Subcutaneous abdominal adipose tissue (tissue), 5 donors: Measurements from ENCODE around the gene FOXO3B.
A peak's percentile ranks its signal among the peaks of the same experiment; 100 is the strongest.
"Not testable (repeated sequence)": the region's sequence is repeated elsewhere in the genome, so short reads cannot be mapped to it uniquely, and the experiment has no call there.

ENCODE experiments used
- H3K27ac ChIP-seq: one replicate; pipeline ENCODE4 v1.7.0; 2013; ENCODE audit warnings: low read depth, mild to moderate bottlenecking, inconsistent platforms, low read length, moderate library complexity
- H3K27me3 ChIP-seq, 5 donors: one replicate each; pipeline ENCODE4 v1.7.0; 2013; ENCODE audit warnings: low read length in 5 of 5, inconsistent platforms in 1 of 5; ENCODE audit not compliant: control insufficient read depth in 5 of 5, insufficient read depth in 4 of 5
- H3K36me3 ChIP-seq, 5 donors: one replicate each; pipeline ENCODE4 v1.7.0; 2013; ENCODE audit warnings: low read length in 5 of 5; ENCODE audit not compliant: control insufficient read depth in 5 of 5, insufficient read depth in 5 of 5
- H3K4me1 ChIP-seq, 5 donors: one replicate each; pipeline ENCODE4 v1.7.0; 2013; ENCODE audit warnings: low read length in 5 of 5, mild to moderate bottlenecking in 3 of 5, moderate library complexity in 1 of 5; ENCODE audit not compliant: control insufficient read depth in 5 of 5, insufficient read depth in 5 of 5
- H3K4me3 ChIP-seq, 5 donors: one replicate each; pipeline ENCODE4 v1.7.0; 2013; ENCODE audit warnings: low read length in 5 of 5, low read depth in 1 of 5
- H3K9ac ChIP-seq, 5 donors: one replicate each; pipeline ENCODE4 v1.7.0; 2013; ENCODE audit warnings: low read length in 5 of 5, mild to moderate bottlenecking in 4 of 5, moderate library complexity in 3 of 5
- H3K9me3 ChIP-seq, 5 donors: one replicate each; pipeline ENCODE4 v1.7.0; 2013; ENCODE audit warnings: low read length in 5 of 5; ENCODE audit not compliant: control insufficient read depth in 5 of 5
- donor health status: healthy.
- donor health status: healthy.
- donor health status: healthy.
- donor health status: healthy.
- donor health status: healthy.

The FOXO3B gene

GRCh38 chr17:18698473-18699103 lies 16.5 kb upstream of the FOXO3B start:
- H3K9me3 ChIP-seq, H3K36me3 ChIP-seq, H3K27ac ChIP-seq, H3K4me1 ChIP-seq, H3K27me3 ChIP-seq: not testable (repeated sequence)
- Histone ChIP-seq H3K4me3 (peak overlapping the region; percentile 59 to 79 (median 67)), H3K9ac (peak overlapping the region in 4 of 5 donors; percentile 51 to 81 (median 59))

DNA sequence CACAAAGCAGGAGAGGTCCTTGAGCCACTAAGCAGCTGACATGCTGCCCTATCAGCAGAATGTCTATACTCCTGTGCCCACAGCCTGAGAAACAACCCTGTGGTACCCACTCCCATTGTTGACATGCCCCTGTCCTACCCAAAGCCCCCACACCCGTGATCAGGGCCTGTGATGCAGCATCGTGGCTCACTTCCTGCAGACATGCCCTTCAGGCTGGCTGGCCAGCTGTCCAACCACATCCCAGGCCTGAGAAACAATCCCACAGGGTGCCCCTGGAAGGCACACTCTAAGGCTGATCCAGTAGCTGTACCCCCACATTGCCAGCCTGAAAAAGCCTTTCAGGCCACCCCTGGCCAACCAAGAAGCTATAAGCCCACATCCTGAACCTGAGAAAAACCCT lies 13.0 kb upstream of the FOXO3B start:
- H3K27me3 ChIP-seq, H3K27ac ChIP-seq, H3K9me3 ChIP-seq, H3K9ac ChIP-seq, H3K4me3 ChIP-seq, H3K4me1 ChIP-seq, H3K36me3 ChIP-seq: not testable (repeated sequence)

GRCh38 chr17:18682668-18683067 lies 554 bp upstream of the FOXO3B start:
- H3K4me1 ChIP-seq, H3K27me3 ChIP-seq, H3K36me3 ChIP-seq, H3K27ac ChIP-seq, H3K9ac ChIP-seq, H3K9me3 ChIP-seq: not testable (repeated sequence)
- H3K4me3 ChIP-seq = peak overlapping the region in 4 of 5 donors; percentile 38 to 71 (median 60)

DNA sequence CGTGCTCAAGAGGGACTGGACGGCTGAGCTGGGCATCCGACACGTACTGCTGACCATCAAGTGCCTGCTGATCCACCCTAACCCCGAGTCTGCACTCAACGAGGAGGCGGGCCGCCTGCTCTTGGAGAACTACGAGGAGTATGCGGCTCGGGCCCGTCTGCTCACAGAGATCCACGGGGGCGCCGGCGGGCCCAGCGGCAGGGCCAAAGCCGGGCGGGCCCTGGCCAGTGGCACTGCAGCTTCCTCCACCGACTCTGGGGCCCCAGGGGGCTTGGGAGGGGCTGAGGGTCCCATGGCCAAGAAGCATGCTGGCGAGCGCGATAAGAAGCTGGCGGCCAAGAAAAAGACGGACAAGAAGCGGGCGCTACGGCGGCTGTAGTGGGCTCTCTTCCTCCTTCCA lies 4.7 kb downstream of the FOXO3B start:
- not testable (repeated sequence) for H3K9me3 ChIP-seq, H3K4me3 ChIP-seq, H3K9ac ChIP-seq, H3K36me3 ChIP-seq, H3K27me3 ChIP-seq, H3K27ac ChIP-seq, H3K4me1 ChIP-seq

- H3K9me3 ChIP-seq, H3K27me3 ChIP-seq, H3K36me3 ChIP-seq, H3K27ac ChIP-seq, H3K4me3 ChIP-seq, H3K9ac ChIP-seq, H3K4me1 ChIP-seq: not testable (repeated sequence)
These were observed 5.2 kb downstream of the FOXO3B start for GRCh38 chr17:18676928-18677327.

DNA sequence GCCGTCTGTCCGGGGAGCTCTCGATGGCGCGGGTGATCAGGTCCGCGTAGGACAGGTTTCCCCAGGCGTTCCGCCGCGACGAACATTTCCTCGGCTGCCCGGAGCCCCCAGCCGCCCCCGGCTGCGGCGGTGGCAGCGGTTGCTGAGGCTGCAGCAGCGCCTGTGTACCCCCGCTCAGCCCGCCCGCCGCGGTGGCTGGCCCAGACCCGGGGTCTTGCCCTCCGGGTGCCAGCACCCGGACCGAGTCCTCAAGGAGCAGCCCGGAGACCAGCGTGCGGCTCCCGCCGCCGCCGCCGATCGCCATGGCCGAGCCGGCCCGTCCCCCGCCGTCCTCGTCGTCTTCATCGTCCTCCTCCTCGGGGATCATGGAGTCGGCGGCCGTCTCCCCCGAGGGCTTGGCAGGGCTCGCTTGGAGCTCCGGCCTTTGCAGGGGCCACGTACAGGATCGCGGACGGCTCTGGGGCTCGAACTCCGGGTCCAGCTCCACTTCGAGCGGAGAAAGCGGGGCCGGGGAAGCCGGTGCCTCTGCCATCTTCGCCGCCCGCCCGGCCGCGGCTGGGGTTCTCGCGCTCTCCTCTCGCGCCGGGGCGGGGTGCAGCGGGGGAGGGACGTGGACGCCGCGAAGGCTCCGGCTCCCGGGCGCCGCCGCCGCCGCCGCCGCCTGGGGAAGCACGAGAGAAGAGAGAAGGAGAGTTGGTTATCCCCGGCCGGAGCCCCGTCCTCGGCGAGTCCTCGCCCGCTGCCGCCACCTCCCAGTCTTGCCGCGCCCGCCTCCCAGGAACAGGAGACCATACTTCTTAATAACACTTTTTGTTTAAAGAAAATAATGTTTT lies 9.5 kb downstream of the FOXO3B start:
- H3K27ac ChIP-seq, H3K4me3 ChIP-seq, H3K9ac ChIP-seq, H3K27me3 ChIP-seq, H3K9me3 ChIP-seq, H3K4me1 ChIP-seq: not testable (repeated sequence)
- H3K36me3 ChIP-seq = peaks cover 0 to 13% (median 4%) of the 10 kb centered on the region in 5 donors

- not testable (repeated sequence) for H3K4me3 ChIP-seq, H3K27ac ChIP-seq, H3K4me1 ChIP-seq, H3K27me3 ChIP-seq, H3K9ac ChIP-seq, H3K9me3 ChIP-seq
- peaks cover 0 to 13% (median 4%) of the 10 kb centered on the region in 5 donors for H3K36me3 ChIP-seq
These were observed 13.5 kb downstream of the FOXO3B start for GRCh38 chr17:18668625-18669024.

GRCh38 chr17:18667535-18667934 lies 14.6 kb downstream of the FOXO3B start:
- peaks cover 0 to 13% (median 6%) of the 10 kb centered on the region in 5 donors for H3K9me3 ChIP-seq
- not testable (repeated sequence) for H3K9ac ChIP-seq, H3K27ac ChIP-seq, H3K4me1 ChIP-seq, H3K4me3 ChIP-seq, H3K27me3 ChIP-seq
- peaks cover 0 to 13% (median 4%) of the 10 kb centered on the region in 5 donors for H3K36me3 ChIP-seq

DNA sequence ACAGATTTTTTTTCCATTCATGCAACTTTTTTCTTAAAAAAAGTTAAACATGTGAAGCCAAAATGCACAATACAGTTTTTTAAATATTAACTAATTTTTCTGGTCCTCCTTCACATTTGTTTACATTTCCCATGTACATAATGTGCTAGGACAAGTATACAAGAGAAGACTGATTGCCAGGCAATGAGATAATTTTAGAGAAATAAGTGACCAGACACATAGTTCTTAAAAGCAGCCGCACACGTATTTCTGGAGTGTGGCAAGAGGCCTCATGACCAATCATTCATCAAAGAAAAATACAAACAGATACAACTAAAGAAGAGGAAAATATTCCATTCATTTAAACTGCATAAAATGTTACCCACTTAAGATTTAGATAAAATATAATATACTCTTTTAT lies 15.8 kb downstream of the FOXO3B start:
- not testable (repeated sequence) for H3K4me3 ChIP-seq, H3K9ac ChIP-seq, H3K4me1 ChIP-seq, H3K27me3 ChIP-seq, H3K36me3 ChIP-seq, H3K27ac ChIP-seq
- H3K9me3 ChIP-seq = peaks cover under 1 to 23% (median 17%) of the 10 kb centered on the region in 5 donors

GRCh38 chr17:18661924-18662624 lies 20.0 kb downstream of the FOXO3B start:
- H3K9me3 ChIP-seq = peaks cover 3 to 26% (median 19%) of the 10 kb centered on the region in 5 donors
- not testable (repeated sequence) for H3K4me3 ChIP-seq, H3K27ac ChIP-seq, H3K4me1 ChIP-seq, H3K9ac ChIP-seq, H3K27me3 ChIP-seq, H3K36me3 ChIP-seq
